HFFc6 (cell line): ENCODE results near the gene ZIC4. TPM values are rescaled to one million over a fixed set of nuclear protein-coding genes. Genes with fewer than 3 reads are reported as not detected.

Source experiments
- DNase-seq: peaks from one replicate; pipeline ENCODE4 v3.0.0-alpha.2; 2018
- H3K27ac Mint-ChIP-seq: 2 replicates; pipeline ENCODE4 v1.8.0; 2020; ENCODE audit warnings: mild to moderate bottlenecking, mixed read lengths
- H3K27me3 Mint-ChIP-seq: 2 replicates; pipeline ENCODE4 v1.8.0; 2021; ENCODE audit warnings: mild to moderate bottlenecking, moderate library complexity, mixed read lengths; ENCODE audit not compliant: insufficient read depth
- H3K36me3 Mint-ChIP-seq: 2 replicates; pipeline ENCODE4 v1.8.0; 2021; ENCODE audit warnings: low read depth, mixed read lengths
- H3K4me1 Mint-ChIP-seq: 2 replicates; pipeline ENCODE4 v1.8.0; 2020; ENCODE audit warnings: low read depth, mixed read lengths
- H3K4me3 Mint-ChIP-seq: 2 replicates; pipeline ENCODE4 v1.8.0; 2020; ENCODE audit warnings: mild to moderate bottlenecking, moderate library complexity, mixed read lengths
- H3K9me3 Mint-ChIP-seq: 2 replicates; pipeline ENCODE4 v1.8.0; 2020; ENCODE audit warnings: mild to moderate bottlenecking, mixed read lengths
- total RNA-seq, 6 experiments: library from RNA; stranded (reverse); fragmentation: NEBNext Ultra II Directional; extraction: Animal tissue kit (Norgen Biotek cat#: 25700); gene quantifications; 2 replicates in 1 of 6; 3 replicates in 5 of 6; pipeline ENCODE4 v1.2.3, GENCODE V29; 2021
- TF ChIP-seq, protein P1 (sequence below): fragments of 200-600 bp; sonication (generic); IDR thresholded peaks from 2 replicates; pipeline ENCODE4 v1.5.0; 2021; ENCODE audit warnings: antibody characterized with exemption, mild to moderate bottlenecking

Gene ZIC4
- total RNA-seq, 6 experiments from 2014 or later, result 0.28 to 0.58 (median 0.49) TPM

DNA sequence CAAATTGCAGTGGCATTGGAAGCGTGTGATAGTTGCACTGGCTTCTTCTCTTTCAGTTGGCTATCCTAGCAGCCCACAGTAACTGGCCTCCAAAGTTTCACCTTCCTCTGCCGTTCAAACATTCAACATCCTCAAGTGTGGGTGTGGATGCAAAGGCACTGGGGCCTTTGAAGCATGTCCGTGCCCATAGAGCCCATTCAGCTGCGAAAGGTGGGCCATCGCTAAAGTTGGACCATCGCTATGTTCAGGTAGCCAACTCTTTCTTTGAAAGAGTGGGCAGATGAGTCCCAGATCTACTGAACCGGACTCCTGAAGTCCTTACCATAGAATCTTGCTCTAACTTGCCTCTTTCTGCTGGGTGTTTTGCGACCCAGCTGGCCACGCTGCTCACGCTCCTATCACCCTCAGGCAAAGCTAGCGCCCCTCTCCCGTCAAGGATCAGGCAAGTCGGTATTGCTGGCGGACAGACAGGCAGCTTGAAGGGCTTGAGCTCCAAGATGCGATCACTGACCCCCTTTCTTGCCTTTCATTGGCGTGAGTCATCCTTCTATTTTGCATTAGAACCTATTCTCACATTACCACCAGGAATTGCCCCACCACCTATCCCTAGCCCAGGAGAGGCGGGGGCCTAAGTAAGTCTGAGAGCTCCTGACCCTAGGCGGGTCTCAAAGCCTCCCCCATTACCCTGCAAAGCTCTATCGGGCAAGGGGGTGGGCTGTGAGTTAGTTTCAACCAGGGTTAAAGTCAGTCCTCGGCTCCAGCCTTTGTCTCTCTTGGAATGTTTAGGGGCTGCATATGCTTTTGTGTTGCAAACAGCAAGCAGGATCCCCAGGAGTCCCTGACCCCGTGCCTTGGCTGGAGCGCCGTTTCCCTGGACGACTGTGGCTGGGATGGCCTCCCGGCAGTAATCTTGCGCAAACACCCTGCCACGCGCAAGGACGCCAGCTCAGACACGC, 28.7 kb downstream of the ZIC4 start:
- Mint-ChIP-seq H3K36me3 (no peaks in the 10 kb centered on the region), H3K4me1 (no peaks in the 10 kb centered on the region), H3K27me3 (peaks cover 65% of the 10 kb centered on the region), H3K9me3 (peaks cover under 1% of the 10 kb centered on the region; the same call in 1 of the 2 replicates), H3K27ac (no peak overlapping the region), H3K4me3 (no peak overlapping the region)
- TF ChIP-seq, protein P1, sequence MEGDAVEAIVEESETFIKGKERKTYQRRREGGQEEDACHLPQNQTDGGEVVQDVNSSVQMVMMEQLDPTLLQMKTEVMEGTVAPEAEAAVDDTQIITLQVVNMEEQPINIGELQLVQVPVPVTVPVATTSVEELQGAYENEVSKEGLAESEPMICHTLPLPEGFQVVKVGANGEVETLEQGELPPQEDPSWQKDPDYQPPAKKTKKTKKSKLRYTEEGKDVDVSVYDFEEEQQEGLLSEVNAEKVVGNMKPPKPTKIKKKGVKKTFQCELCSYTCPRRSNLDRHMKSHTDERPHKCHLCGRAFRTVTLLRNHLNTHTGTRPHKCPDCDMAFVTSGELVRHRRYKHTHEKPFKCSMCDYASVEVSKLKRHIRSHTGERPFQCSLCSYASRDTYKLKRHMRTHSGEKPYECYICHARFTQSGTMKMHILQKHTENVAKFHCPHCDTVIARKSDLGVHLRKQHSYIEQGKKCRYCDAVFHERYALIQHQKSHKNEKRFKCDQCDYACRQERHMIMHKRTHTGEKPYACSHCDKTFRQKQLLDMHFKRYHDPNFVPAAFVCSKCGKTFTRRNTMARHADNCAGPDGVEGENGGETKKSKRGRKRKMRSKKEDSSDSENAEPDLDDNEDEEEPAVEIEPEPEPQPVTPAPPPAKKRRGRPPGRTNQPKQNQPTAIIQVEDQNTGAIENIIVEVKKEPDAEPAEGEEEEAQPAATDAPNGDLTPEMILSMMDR, result no peak
- no peak for DNase-seq

DNA sequence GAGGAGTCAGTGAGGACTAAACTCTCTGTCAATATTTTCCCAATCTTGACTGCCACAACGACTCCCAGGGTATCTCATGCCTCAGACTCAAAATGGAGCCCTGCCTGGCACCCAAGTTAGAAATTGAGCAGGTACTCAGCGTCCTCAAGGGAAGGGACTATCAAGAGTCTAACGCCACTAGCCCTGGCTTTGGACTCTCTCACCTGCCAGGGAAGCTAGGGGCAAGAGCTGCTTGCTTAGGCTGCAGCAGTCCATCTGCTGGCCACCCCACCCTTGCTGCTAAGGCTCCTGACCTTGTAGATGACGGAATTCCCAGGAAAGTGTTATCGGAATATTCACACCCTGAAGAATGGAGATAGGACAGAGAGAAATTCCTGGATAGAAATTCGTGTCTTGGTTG, 33.0 kb downstream of the ZIC4 start:
- no peak for DNase-seq
- TF ChIP-seq, protein P1, result no peak
- Mint-ChIP-seq H3K4me1 (peaks cover 5% of the 10 kb centered on the region; the same call in 1 of the 2 replicates), H3K27me3 (peaks cover 74% of the 10 kb centered on the region), H3K27ac (no peak overlapping the region), H3K36me3 (no peaks in the 10 kb centered on the region; the same call in 1 of the 2 replicates), H3K9me3 (peaks cover 10% of the 10 kb centered on the region; the same call in 1 of the 2 replicates), H3K4me3 (no peak overlapping the region)

DNA sequence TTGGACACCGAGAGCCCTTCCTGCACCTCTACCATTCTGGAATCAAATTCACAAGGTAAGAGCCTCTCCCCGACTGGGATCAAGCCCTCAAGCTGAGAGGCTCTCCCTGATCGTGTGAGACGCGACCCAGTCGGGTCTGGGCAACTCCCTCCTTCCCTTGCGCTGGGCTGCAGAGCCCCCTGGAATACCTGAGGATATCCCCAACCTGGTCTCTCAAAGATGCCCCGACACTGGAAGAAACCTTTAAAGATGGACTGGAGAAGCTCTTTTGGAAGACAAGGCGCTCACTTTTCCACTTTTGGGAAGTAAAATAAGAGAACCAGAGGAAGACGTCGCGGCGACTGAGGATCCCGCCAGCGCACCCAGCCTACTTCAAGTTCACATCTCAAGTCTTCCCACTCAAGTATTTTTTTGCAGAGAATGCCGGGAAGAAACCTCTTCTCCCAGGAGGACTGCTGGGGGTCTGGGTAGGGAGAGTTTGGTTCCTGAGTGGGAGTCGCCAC, 33.8 kb downstream of the ZIC4 start:
- no peak overlapping the region for H3K27ac Mint-ChIP-seq
- TF ChIP-seq, protein P1, result no peak
- peaks cover 10% of the 10 kb centered on the region; the same call in 1 of the 2 replicates for H3K9me3 Mint-ChIP-seq
- no peaks in the 10 kb centered on the region; the same call in 1 of the 2 replicates for H3K36me3 Mint-ChIP-seq
- no peak for DNase-seq
- H3K27me3 Mint-ChIP-seq, result peaks cover 77% of the 10 kb centered on the region
- peaks cover 5% of the 10 kb centered on the region; the same call in 1 of the 2 replicates for H3K4me1 Mint-ChIP-seq
- no peak overlapping the region for H3K4me3 Mint-ChIP-seq

DNA sequence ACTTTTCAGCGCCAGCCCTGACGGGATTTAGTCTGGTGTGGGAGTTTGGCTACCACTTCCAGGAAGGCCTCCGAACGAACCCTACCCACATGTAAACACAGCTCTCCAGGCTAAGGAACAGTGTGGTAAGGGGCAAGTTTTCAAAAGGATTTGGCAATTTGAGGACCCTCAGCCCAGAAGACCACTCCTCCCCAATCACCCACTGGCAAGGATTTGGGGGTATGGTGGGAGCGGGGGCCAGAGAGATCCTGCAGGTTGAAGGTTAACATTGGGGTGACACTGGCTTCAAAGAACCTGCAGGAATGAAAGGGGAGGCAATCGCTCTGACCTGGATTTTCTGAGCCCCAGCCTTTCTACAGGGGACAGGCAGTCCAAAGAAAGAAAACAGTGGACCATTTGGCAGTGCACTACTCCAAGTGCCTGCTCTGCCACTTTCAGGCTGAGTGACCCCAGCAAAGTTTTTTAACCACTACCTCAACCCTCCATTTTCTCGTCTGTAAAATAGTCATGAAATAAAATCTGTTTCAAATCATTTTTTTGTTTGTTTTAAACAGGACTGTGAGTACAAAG, 34.5 kb downstream of the ZIC4 start:
- no peaks in the 10 kb centered on the region; the same call in 1 of the 2 replicates for H3K36me3 Mint-ChIP-seq
- no peak for DNase-seq
- H3K9me3 Mint-ChIP-seq, result peaks cover 10% of the 10 kb centered on the region; the same call in 1 of the 2 replicates
- no peak overlapping the region for H3K27ac Mint-ChIP-seq
- peaks cover 5% of the 10 kb centered on the region; the same call in 1 of the 2 replicates for H3K4me1 Mint-ChIP-seq
- H3K4me3 Mint-ChIP-seq, result no peak overlapping the region
- TF ChIP-seq, protein P1, result no peak
- peaks cover 70% of the 10 kb centered on the region for H3K27me3 Mint-ChIP-seq

DNA sequence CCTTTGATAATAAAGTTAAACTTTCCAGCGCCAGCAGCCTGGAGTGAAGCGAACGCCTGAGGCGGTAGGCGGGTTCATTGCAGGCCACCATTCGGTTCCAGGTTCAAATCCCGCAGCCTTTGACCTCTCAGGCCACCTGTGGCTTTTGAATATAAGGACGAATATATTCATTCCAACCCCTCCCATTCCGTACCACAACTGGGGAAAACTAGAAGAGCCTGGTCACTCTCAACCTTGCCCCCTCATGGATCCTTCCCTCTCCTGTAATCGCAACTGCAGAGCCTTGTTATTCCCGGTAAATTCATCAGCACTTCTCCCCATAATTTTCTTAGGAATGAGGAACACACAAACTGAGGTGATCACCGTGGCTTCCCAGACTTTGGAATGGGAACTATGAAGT, 35.2 kb downstream of the ZIC4 start:
- TF ChIP-seq, protein P1, result no peak
- Mint-ChIP-seq H3K27ac (no peak overlapping the region), H3K9me3 (peaks cover 10% of the 10 kb centered on the region; the same call in 1 of the 2 replicates), H3K27me3 (peaks cover 70% of the 10 kb centered on the region), H3K4me1 (peaks cover 5% of the 10 kb centered on the region; the same call in 1 of the 2 replicates), H3K4me3 (no peak overlapping the region), H3K36me3 (no peaks in the 10 kb centered on the region; the same call in 1 of the 2 replicates)
- no peak for DNase-seq
